Measurements from ENCODE around the gene DYNC1H1.
A peak's percentile ranks its signal among the peaks of the same experiment; 100 is the strongest.

Gene DYNC1H1

GRCh38 chr14:101945171-101945570 lies 19.2 kb upstream of the DYNC1H1 start:
- no peak for DNase-seq

GRCh38 chr14:101947577-101947903 lies 16.8 kb upstream of the DYNC1H1 start:
- no peak for DNase-seq

GRCh38 chr14:101947904-101948665 lies 16.3 kb upstream of the DYNC1H1 start:
- DNase-seq, result peak; percentile 100

GRCh38 chr14:101948666-101949216 lies 15.6 kb upstream of the DYNC1H1 start:
- peak; percentile 53 for DNase-seq

- no peak for DNase-seq
Observed at GRCh38 chr14:101950100-101950499, 14.3 kb upstream of the DYNC1H1 start.

- DNase-seq, result no peak
Observed at GRCh38 chr14:101950516-101951215, 13.7 kb upstream of the DYNC1H1 start.

- no peak for DNase-seq
Observed at GRCh38 chr14:101953151-101953550, 11.2 kb upstream of the DYNC1H1 start.

GRCh38 chr14:101954501-101954900 lies 9.9 kb upstream of the DYNC1H1 start:
- no peak for DNase-seq

- DNase-seq, result no peak
Observed at GRCh38 chr14:101955695-101956161, 8.6 kb upstream of the DYNC1H1 start.

GRCh38 chr14:101956179-101956885 lies 8.0 kb upstream of the DYNC1H1 start:
- no peak for DNase-seq

- no peak for DNase-seq
Observed at GRCh38 chr14:101957406-101958234, 6.8 kb upstream of the DYNC1H1 start.

- DNase-seq, result no peak
Observed at GRCh38 chr14:101958418-101959180, 5.8 kb upstream of the DYNC1H1 start.

- DNase-seq, result no peak
Observed at GRCh38 chr14:101959277-101959676, 5.1 kb upstream of the DYNC1H1 start.

GRCh38 chr14:101960225-101960624 lies 4.1 kb upstream of the DYNC1H1 start:
- DNase-seq, result no peak

- peak; percentile 84 for DNase-seq
Observed at GRCh38 chr14:101961011-101961721, 3.2 kb upstream of the DYNC1H1 start.

GRCh38 chr14:101961746-101962502 lies 2.4 kb upstream of the DYNC1H1 start:
- DNase-seq, result no peak

- peak; percentile 69 for DNase-seq
Observed at GRCh38 chr14:101962503-101962874, 1.9 kb upstream of the DYNC1H1 start.

- DNase-seq, result no peak
Observed at GRCh38 chr14:101963052-101963451, 1.3 kb upstream of the DYNC1H1 start.

- DNase-seq, result no peak
Observed at GRCh38 chr14:101963656-101964296, 597 bp upstream of the DYNC1H1 start.

GRCh38 chr14:101965181-101965544 lies 790 bp downstream of the DYNC1H1 start:
- DNase-seq, result peak; percentile 81
